Ramos (cell line): ENCODE measurements around the gene LBHD1.

Source experiments
- in situ Hi-C: fragments of 300-500 bp; cut with MboI; formaldehyde crosslinking; loops from one replicate; pipeline ENCODE4 v1.14.3; 2022; ENCODE audit warnings: low sequenced_read_pairs; ENCODE audit not compliant: unreplicated experiment

LBHD1 gene

GRCh38 chr11:62622476-62623089 is 49.5 kb downstream of the LBHD1 start:
- in situ Hi-C loops = loop anchor here (25.0 kb wide), 1 partner anchor 1615 kb away; the partner anchor contains the start of genes DNAJC4, FKBP2, NUDT22 and PPP1R14B

GRCh38 chr11:62621567-62622470 is 50.2 kb downstream of the LBHD1 start, which contains the start of gene B3GAT3:
Gene B3GAT3 (minus strand): TSS chr11:62621986. CDS start chr11:62621947, 39 bp downstream.
- in situ Hi-C loops = loop anchor here (25.0 kb wide), 1 partner anchor 1615 kb away; the partner anchor contains the start of genes DNAJC4, FKBP2, NUDT22 and PPP1R14B

DNA sequence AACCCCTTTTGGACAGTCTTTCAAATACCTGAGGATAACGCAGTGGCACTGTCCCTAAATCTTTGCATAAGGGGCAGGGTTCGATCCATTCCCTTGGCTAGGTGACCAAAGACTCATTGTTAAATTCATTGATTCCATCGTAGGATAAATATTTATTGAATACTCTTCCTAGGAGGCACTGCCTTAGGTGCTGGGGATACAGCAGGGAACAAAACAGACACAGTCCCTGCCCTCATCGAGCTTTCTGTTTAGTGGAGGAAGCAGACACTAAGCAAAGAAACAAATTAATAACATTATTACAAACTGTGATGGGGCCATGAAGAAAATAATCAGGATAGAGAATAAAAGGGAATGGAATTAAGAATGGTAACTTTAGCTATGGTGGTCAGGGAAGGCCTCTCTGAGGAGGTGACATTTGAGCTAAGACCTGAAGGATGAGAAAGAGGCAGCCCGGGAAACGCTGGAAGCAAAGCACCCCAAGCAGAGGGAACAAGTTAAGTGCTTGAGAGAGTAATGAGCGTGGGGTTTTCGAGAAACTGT is 51.0 kb downstream of the LBHD1 start:
- in situ Hi-C loops = loop anchor here (25.0 kb wide), 1 partner anchor 1616 kb away; the partner anchor contains the start of genes DNAJC4, FKBP2, NUDT22 and PPP1R14B

DNA sequence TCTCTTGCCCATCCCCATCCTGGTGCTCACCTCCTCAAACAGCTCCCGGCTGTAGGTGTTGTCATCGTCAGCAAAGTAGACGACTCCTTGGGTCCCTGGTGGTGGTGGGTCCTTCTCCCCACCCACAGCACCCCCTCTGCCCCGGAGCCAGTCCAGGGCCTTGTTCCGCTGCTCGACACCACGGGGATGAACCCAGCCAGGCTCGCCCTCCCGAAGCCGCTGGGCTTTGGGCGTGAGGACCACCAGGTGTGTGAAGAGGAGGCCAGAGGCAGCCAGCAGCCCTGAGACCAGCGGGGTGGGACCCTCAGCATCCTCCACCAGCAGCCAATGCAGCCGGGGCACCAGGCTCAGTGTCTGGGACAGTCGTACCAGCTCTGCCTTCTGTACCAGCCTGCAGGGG is 55.1 kb downstream of the LBHD1 start:
- in situ Hi-C loops = loop anchor here (25.0 kb wide), 1 partner anchor 1620 kb away; the partner anchor contains the start of genes DNAJC4, FKBP2, NUDT22 and PPP1R14B

- in situ Hi-C loops = loop anchor here (25.0 kb wide), 1 partner anchor 1622 kb away; the partner anchor contains the start of genes DNAJC4, FKBP2, NUDT22 and PPP1R14B
Observed at GRCh38 chr11:62615521-62615920, 56.5 kb downstream of the LBHD1 start.

DNA sequence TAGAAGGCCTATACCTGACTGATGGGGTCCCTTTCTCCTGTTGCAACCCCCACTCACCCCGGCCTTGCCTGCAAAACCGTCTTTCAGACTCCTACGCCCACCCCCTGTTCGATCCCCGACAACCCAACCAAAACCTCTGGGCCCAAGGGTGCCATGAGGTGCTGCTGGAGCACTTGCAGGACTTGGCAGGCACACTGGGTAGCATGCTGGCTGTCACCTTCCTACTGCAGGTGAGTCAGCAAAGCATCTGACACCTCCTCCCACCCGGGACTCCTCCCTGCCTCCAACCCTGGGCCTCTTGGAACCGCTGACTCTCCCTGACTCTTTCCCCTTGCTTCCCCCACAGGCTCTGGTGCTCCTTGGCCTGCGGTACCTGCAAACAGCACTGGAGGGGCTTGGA is 57.8 kb downstream of the LBHD1 start:
- in situ Hi-C loops = loop anchor here (25.0 kb wide), 1 partner anchor 1623 kb away; the partner anchor contains the start of genes DNAJC4, FKBP2, NUDT22 and PPP1R14B

DNA sequence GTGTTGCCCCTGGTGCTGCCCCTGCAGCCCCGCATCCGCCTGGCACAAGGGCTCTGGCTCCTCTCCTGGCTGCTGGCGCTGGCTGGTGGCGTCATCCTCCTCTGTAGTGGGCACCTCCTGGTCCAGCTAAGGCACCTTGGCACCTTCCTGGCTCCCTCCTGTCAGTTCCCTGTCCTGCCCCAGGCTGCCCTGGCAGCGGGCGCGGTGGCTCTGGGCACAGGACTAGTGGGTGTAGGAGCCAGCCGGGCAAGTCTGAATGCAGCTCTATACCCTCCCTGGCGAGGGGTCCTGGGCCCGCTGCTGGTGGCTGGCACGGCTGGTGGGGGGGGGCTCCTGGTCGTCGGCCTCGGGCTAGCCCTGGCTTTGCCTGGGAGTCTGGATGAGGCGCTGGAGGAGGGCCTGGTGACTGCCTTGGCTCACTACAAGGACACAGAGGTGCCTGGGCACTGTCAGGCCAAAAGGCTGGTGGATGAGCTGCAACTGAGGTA is 58.7 kb downstream of the LBHD1 start:
- in situ Hi-C loops = loop anchor here (25.0 kb wide), 1 partner anchor 1624 kb away; the partner anchor contains the start of genes DNAJC4, FKBP2, NUDT22 and PPP1R14B
